GM21723 (cell line): Measurements from ENCODE around the gene RUNX1.

Source experiments
- ATAC-seq: cut with Tn5 transposase; IDR thresholded peaks from one replicate; pipeline ENCODE4 v1.9.1; 2021; ENCODE audit warnings: mild to moderate bottlenecking, moderate library complexity; ENCODE audit not compliant: unreplicated experiment

Gene RUNX1

DNA sequence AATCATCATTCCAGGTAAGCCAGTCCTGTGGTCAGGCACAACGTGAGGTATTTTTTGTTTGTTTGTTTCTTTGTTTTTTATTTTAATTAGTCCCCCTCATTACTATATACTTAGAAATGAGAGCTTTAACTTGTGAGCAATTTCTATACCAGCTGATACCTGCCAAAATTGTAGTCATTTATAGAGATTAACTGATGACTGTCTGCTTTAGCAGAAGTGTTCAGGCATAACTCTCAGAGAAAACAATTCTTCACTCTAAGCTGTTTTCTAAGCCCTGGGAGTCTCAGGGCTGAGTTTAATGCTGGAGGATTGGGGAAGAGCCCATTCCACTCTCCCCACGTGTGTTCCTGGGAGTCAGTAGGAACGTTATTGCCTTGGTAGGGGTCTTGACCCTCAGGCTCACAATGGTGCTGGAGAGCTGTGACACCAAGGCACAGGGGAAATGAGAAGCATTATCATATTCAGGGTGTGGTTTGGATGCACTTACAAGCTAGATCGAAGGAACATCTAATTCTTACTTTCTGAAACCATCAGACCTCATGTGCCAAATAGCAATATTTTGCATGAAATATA is 212.1 kb downstream of the RUNX1 start:
- no peak for ATAC-seq

DNA sequence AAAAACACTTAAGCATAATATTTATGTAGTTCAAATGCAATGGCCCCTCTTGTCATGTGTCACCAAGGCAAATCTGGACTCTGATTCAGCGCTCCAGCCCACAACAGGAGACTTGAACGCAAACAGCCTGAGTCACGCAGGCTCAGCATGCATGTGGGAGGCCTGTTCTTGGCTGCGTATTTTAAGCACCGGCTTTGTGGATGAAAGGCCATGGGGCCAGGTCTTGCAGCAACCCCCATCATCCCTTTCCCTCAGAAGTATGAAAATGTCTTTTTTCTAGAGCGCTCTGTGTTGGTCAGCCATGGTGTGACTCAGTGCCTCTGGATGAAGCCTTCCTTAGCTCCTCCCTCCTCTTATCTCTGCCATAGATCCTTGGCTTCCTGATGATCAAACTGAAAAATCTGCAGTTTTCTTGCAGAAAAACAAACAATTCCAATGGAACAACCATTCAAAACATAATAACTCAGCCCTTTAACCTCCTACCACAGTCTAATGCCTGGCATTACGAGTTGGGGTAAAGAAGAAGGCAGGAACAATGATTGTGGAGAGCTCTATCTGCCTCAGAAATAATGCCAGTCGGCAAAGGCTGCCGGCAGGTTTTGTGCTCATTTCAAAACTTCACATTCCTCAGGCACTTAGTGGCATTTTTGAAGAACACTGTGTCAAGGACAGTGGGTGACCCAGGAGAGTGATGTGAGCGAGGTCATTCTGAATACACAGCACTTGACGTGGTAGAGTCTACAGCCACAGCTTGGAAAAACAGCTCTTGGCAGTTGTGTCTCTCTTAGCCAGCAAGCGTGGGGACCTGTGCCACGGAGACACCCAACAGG is 212.8 kb downstream of the RUNX1 start:
- no peak for ATAC-seq

DNA sequence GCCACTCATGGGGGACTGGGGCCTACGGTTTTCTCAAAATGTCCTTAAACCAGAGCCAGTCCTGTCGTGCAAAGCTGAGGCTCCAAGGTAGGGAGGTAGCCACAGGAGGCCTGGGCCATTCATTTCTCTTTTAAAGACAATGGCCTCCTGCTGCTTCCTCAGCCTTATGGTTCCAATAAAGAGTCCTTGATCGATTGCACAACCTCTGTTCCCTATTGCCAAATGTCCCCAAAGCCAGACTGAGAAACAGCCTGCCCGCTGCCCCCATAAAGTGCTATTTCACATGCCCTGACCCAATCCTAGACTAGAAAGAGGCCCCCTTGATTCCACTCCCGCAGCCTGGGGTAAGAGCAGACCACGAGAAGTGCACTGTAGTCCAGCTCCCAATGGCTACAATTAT is 213.6 kb downstream of the RUNX1 start:
- no peak for ATAC-seq

- no peak for ATAC-seq
These were observed 214.1 kb downstream of the RUNX1 start for GRCh38 chr21:34834852-34835501.

GRCh38 chr21:34834290-34834689 is 214.8 kb downstream of the RUNX1 start:
- no peak for ATAC-seq

- no peak for ATAC-seq
These were observed 215.6 kb downstream of the RUNX1 start for GRCh38 chr21:34833465-34833864.

DNA sequence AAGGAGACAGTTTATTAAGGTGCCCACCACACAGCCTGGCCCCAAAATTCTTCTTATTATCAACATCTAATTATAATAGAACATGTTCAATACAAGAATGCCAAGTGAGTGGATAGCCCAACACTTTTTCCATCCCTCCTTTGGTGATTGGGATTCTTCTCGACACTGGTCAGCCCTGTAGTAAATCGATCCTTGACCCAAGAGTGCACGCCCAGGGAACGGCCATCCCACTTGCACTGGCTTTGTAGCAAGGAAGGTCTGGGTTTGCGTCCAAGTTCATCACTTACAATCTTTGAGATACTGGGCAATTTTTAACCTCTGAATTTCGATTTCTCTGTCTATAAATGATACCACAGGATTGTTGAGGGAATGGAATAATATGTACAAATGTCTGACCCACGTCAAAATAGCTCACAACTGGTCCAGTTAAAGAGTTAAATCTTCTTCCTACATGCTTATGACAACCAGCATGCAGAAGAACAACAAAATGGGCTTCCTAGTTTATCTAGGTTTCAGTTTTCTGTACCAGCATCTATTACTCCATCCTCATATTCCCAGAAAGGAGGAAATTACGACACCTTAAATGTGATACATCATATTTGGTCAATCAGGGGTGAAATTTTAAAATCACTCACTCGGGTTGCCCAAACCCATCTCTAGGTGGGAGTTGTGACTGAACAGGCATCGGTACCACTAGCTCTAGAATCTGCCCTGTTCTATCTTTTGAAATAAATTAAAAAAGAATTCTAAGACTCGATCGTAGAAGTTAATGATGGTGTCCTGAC is 218.5 kb downstream of the RUNX1 start:
- ATAC-seq, result no peak

DNA sequence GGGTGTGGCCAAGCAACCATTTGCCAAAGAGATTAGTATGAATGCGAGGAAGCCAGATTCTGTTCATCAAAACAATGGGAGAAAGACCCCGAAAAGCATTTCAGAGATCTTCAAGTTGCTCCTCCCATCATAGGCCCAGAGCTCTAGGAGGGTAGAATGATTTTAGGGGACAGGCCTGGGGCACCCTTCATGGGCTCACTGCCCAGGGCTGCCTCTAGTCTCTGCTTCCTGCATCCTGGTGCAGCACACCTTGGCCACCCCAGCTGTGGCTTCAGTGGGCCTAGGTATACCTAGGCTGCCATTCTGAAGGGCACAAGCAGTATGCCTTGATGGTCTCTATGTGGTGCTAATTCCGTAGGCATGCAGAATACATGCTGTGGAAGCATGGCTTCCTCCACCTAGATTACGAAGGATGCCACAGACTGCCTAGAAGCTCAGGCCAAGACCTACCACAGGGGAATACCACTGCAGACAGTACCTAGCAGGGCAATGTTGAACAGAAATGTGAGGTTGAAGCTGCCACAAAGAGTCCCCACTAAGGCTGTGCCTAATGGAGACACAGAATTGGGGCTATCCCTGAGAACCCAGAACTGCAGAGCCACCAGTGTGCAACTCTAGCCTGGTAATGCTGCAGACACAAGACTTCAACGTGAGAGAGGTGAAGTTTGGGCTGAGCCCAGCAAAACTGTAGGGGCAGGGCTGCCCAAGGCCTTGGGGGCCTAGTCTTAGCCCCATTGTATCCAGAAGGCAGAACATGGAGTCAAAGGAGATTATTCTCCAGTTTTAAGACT is 221.5 kb downstream of the RUNX1 start:
- ATAC-seq, result no peak

DNA sequence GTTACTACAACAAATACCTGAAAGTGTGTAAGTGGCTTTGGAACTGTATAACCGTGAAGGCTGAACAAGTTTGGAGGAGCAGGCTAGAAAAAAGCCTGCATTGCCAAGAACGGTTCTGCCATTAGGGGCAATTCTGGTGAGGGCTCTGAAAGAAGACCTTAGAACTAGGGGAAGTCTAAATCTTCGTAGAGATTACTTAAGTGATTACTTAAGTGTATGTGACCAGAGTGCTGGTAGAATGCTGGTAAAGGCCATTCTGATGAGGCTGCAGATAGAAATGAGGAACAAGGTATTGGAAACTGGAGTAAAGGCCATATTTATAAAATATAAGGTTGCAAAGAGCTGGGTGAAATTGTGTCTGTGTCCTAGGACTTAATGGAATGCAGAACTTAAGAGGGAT is 222.3 kb downstream of the RUNX1 start:
- ATAC-seq, result no peak

DNA sequence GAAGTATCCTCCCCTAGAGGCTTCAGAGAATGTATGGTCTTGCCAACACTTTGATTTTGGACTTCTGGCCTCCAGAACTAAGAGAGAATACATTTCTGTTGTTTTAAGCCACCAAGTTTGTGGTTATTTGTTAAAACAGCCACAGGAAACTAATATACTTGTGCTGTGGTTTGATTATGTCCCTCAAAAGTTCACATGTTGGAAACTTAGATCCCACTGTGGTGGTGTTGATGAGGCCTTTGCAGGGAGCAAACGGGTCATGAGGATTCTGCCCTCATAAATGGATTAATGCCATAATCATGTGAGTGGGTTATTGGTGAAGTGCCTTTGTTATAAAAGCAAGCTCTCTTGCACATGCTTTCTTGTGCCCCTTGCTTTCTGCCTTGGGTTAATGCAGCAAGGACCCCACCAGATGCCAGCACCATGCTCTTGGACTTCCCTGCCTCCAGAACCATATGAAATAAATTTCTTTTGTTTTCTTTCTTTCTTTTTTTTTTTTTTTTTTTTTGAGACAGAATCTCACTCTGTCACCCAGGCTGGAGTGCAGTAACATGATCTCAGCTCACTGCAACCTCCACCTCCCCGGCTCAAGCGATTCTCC is 223.1 kb downstream of the RUNX1 start:
- no peak for ATAC-seq

GRCh38 chr21:34825101-34825500 is 224.0 kb downstream of the RUNX1 start:
- ATAC-seq, result no peak

DNA sequence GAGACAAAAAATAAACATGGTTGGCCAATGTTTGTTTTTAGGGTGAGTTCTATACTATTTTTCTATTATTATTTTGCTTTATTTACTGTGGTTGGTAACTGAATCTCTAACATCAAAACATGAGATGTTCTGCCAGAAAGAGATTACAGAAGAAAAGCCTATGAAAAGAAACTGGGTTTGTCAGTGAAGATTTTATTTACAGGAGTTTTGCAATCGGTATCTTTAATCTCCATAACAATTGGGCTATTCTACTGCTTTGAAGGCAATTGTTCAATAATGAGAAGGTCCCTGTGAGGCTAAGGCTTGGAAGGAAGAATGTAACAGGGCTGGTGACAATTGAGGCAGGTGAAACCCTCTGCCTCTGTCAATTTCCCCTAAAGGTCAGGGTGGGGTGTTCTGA is 224.8 kb downstream of the RUNX1 start:
- ATAC-seq, result no peak

- no peak for ATAC-seq
These were observed 226.2 kb downstream of the RUNX1 start for GRCh38 chr21:34822942-34823341.

DNA sequence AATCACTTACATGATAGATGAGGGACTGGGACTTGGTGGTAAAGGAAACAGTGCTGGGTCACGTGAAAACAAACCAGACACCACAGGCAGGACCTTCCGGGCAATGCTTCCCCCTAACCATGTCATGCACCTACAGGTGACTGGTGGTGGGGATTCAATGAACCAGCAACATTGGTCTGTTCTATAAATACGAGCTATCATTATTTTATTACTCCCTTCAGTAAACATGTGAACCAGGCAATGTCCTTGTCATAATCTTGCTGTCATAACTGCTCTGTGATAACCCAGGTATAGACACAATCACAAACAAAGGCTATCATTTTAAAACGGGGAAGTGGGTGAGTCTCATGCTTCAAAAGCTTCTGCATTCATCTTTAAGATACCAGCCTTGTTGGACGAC is 226.9 kb downstream of the RUNX1 start:
- no peak for ATAC-seq

GRCh38 chr21:34821717-34822116 is 227.4 kb downstream of the RUNX1 start:
- ATAC-seq, result no peak

DNA sequence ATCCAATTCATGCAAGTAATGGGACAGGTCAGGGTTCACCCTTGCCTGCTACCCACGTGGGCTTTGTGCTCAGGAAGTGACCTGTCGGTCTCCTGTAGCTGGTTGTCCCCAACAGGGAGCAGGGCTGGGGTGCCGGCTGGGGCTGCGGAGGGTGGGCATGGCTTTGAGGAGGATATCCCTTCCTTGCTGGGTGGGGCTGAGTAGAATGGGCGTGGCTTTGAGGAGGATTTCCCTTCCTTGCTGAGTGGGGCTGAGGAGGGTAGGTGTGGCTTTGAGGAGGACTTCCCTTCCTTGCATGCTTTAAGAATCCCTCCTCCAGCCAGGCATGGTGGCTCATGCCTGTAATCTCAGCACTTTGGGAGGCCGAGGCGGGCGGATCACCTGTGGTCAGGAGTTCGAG is 229.1 kb downstream of the RUNX1 start:
- ATAC-seq, result no peak

- no peak for ATAC-seq
These were observed 229.6 kb downstream of the RUNX1 start for GRCh38 chr21:34819357-34819999.

- ATAC-seq, result no peak
These were observed 230.4 kb downstream of the RUNX1 start for GRCh38 chr21:34818662-34819158.

GRCh38 chr21:34817821-34818661 is 231.1 kb downstream of the RUNX1 start:
- ATAC-seq, result no peak
